Endodermal cell (in vitro differentiated cells): ENCODE results near the gene NNAT. TPM values are rescaled to one million over a fixed set of nuclear protein-coding genes. Genes with fewer than 3 reads are reported as not detected.
A peak's percentile ranks its signal among the peaks of the same experiment; 100 is the strongest.
"Not testable (repeated sequence)": the region's sequence is repeated elsewhere in the genome, so short reads cannot be mapped to it uniquely, and the experiment has no call there.

Source experiments
- DNase-seq: peaks from one replicate; pipeline ENCODE4 v3.0.0-alpha.2; 2017
- H3K27ac ChIP-seq: 2 replicates; pipeline ENCODE4 v1.5.1; 2013; ENCODE audit warnings: mild to moderate bottlenecking, low read depth, low read length, moderate library complexity
- H3K27me3 ChIP-seq: 2 replicates; pipeline ENCODE4 v1.6.1; 2013; ENCODE audit warnings: mild to moderate bottlenecking, low read length, moderate library complexity; ENCODE audit not compliant: insufficient read depth, control insufficient read depth, poor library complexity, severe bottlenecking
- H3K36me3 ChIP-seq: 2 replicates; pipeline ENCODE4 v1.7.0; 2013; ENCODE audit warnings: mild to moderate bottlenecking, low read length, moderate library complexity; ENCODE audit not compliant: control insufficient read depth, insufficient read depth
- H3K4me1 ChIP-seq: one replicate; pipeline ENCODE4 v1.7.0; 2013; ENCODE audit warnings: low read length; ENCODE audit not compliant: control insufficient read depth, insufficient read depth
- H3K4me3 ChIP-seq: 2 replicates; pipeline ENCODE4 v1.5.1; 2013; ENCODE audit warnings: mild to moderate bottlenecking, low read length, moderate library complexity
- H3K9ac ChIP-seq: 2 replicates; pipeline ENCODE4 v1.6.1; 2013; ENCODE audit warnings: mild to moderate bottlenecking, low read length, moderate library complexity; ENCODE audit not compliant: poor library complexity, severe bottlenecking; ENCODE audit errors: extremely low read depth
- H3K9me3 ChIP-seq: 2 replicates; pipeline ENCODE4 v1.6.1; 2013; ENCODE audit warnings: mild to moderate bottlenecking, low read length, moderate library complexity; ENCODE audit not compliant: control insufficient read depth
- H3K27ac Mint-ChIP-seq: 2 replicates; pipeline ENCODE4 v1.8.0; 2020; ENCODE audit warnings: mixed read lengths
- H3K27me3 Mint-ChIP-seq: 2 replicates; pipeline ENCODE4 v1.8.0; 2021; ENCODE audit warnings: mild to moderate bottlenecking, mixed read lengths; ENCODE audit not compliant: insufficient read depth
- H3K36me3 Mint-ChIP-seq: 2 replicates; pipeline ENCODE4 v1.8.0; 2020; ENCODE audit warnings: low read depth, mixed read lengths
- H3K4me1 Mint-ChIP-seq: 2 replicates; pipeline ENCODE4 v1.8.0; 2020; ENCODE audit warnings: mixed read lengths
- H3K4me3 Mint-ChIP-seq: 2 replicates; pipeline ENCODE4 v1.8.0; 2020; ENCODE audit warnings: mild to moderate bottlenecking, moderate library complexity, mixed read lengths
- H3K9me3 Mint-ChIP-seq: 2 replicates; pipeline ENCODE4 v1.8.0; 2020; ENCODE audit warnings: mild to moderate bottlenecking, mixed read lengths
- WGBS, 2 experiments: methylation state at CpG; one replicate each; pipeline versions ENCODE4 v1.1.5 to v1.1.7; 2013; ENCODE audit warnings: missing lambda C conversion rate in 2 of 2, mixed read lengths in 1 of 2; ENCODE audit not compliant: insufficient coverage in 1 of 2, insufficient read length in 1 of 2; 5-methylcytosine and 5-hydroxymethylcytosine counted together
- total RNA-seq, 2 donors: library from RNA; stranded (reverse); fragmentation: NEBNext Ultra II Directional in 1 of 2; extraction: Animal tissue kit (Norgen Biotek cat#: 25700) in 1 of 2; gene quantifications; 2 replicates in 1 of 2; 3 replicates in 1 of 2; pipeline ENCODE4 v1.2.1, GENCODE V29; 2021
- TF ChIP-seq, protein P1 (sequence below): fragments of 200-600 bp; sonication (generic); conservative IDR thresholded peaks from 2 replicates; pipeline ENCODE4 v1.5.0; 2021; ENCODE audit warnings: antibody characterized with exemption, mild to moderate bottlenecking

NNAT gene
- total RNA-seq, 2 donors from 2014 or later: 16.8 to 27.3 TPM

DNA sequence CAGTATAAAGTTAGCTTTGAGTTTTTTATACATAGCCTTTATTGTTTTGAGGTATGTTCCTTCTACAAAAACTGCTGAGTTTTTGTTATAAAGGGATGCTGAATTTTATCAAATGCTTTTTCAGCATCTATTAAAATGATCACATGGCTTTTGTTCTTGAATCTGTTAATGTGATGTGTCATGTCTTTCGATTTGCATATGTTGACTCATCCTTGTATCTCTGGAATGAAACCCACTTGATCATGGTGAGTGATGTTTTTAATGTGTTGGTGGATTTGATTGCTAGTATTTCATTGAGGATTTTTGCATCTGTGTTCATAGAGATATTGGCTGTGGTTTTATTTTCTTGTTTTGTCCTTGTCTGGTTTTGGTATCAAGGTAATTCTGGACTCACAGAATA is 31.4 kb downstream of the NNAT start:
- no peaks in the 10 kb centered on the region for H3K4me1 ChIP-seq
- DNase-seq: no peak
- H3K27ac Mint-ChIP-seq: no peak overlapping the region
- H3K36me3 ChIP-seq: no peaks in the 10 kb centered on the region
- H3K9ac ChIP-seq: no peak overlapping the region
- H3K4me3 Mint-ChIP-seq: no peak overlapping the region
- peaks cover 4% of the 10 kb centered on the region for H3K9me3 Mint-ChIP-seq
- 97 to 100% methylated on average over 1 of the region's 1 CpG for WGBS, 2 experiments
- H3K27me3 Mint-ChIP-seq: no peaks in the 10 kb centered on the region
- no peaks in the 10 kb centered on the region for H3K36me3 Mint-ChIP-seq
- H3K4me1 Mint-ChIP-seq: peaks cover 2% of the 10 kb centered on the region
- no peaks in the 10 kb centered on the region for H3K9me3 ChIP-seq
- TF ChIP-seq, protein P1, sequence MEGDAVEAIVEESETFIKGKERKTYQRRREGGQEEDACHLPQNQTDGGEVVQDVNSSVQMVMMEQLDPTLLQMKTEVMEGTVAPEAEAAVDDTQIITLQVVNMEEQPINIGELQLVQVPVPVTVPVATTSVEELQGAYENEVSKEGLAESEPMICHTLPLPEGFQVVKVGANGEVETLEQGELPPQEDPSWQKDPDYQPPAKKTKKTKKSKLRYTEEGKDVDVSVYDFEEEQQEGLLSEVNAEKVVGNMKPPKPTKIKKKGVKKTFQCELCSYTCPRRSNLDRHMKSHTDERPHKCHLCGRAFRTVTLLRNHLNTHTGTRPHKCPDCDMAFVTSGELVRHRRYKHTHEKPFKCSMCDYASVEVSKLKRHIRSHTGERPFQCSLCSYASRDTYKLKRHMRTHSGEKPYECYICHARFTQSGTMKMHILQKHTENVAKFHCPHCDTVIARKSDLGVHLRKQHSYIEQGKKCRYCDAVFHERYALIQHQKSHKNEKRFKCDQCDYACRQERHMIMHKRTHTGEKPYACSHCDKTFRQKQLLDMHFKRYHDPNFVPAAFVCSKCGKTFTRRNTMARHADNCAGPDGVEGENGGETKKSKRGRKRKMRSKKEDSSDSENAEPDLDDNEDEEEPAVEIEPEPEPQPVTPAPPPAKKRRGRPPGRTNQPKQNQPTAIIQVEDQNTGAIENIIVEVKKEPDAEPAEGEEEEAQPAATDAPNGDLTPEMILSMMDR: no peak
- no peak overlapping the region for H3K4me3 ChIP-seq
- H3K27me3 ChIP-seq: no peaks in the 10 kb centered on the region
- no peak overlapping the region for H3K27ac ChIP-seq

GRCh38 chr20:37554721-37555298 is 33.8 kb downstream of the NNAT start:
- H3K9me3 ChIP-seq, H3K27ac ChIP-seq, H3K4me1 Mint-ChIP-seq, H3K27me3 Mint-ChIP-seq, H3K4me3 ChIP-seq, H3K36me3 ChIP-seq, H3K36me3 Mint-ChIP-seq, H3K4me1 ChIP-seq, H3K27ac Mint-ChIP-seq, H3K9me3 Mint-ChIP-seq, H3K4me3 Mint-ChIP-seq, DNase-seq, H3K27me3 ChIP-seq, H3K9ac ChIP-seq: not testable (repeated sequence)
- WGBS, 2 experiments: 91 to 99% methylated on average over 7 to 13 of the region's 13 CpGs

GRCh38 chr20:37556538-37556937 is 35.5 kb downstream of the NNAT start:
- Histone ChIP-seq H3K36me3 (no peaks in the 10 kb centered on the region), H3K4me1 (no peaks in the 10 kb centered on the region), H3K9ac (no peak overlapping the region), H3K4me3 (no peak overlapping the region), H3K27ac (no peak overlapping the region), H3K27me3 (no peaks in the 10 kb centered on the region), H3K9me3 (no peaks in the 10 kb centered on the region)
- Mint-ChIP-seq H3K9me3 (no peaks in the 10 kb centered on the region), H3K4me3 (no peak overlapping the region), H3K27ac (no peak overlapping the region), H3K27me3 (no peaks in the 10 kb centered on the region), H3K36me3 (no peaks in the 10 kb centered on the region), H3K4me1 (no peaks in the 10 kb centered on the region)
- WGBS, 2 experiments: 91 to 92% methylated on average over 6 of the region's 6 CpGs
- DNase-seq: peak; percentile 27
- TF ChIP-seq, protein P1: no peak

DNA sequence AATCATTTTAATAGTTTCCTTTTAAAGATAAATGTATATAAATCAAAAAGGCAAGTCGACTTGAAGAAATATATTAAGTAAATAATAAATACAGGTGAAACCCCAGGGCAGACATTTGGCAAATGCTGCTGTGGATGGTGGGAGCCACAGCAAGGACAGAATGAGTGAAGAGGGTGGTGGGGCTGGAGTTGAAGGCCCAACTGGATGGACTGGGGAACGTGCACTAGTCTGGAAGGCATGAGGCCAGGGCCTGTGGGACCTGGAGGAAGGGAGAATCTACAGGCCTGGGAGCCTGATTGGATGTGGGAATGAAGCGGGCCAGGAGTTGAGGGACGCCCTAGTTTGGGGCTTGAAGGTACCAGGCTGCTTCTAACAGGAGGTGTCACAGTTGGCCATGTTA is 37.3 kb downstream of the NNAT start:
- H3K9me3 Mint-ChIP-seq: no peaks in the 10 kb centered on the region
- TF ChIP-seq, protein P1: no peak

More for the DNA sequence above, 37.3 kb downstream of the NNAT start:
- no peak overlapping the region for H3K4me3 ChIP-seq
- no peaks in the 10 kb centered on the region for H3K27me3 ChIP-seq
- Mint-ChIP-seq H3K27ac (no peak overlapping the region), H3K27me3 (no peaks in the 10 kb centered on the region), H3K4me1 (no peaks in the 10 kb centered on the region), H3K4me3 (no peak overlapping the region), H3K36me3 (no peaks in the 10 kb centered on the region)
- no peak overlapping the region for H3K27ac ChIP-seq
- H3K9me3 ChIP-seq: no peaks in the 10 kb centered on the region
- WGBS, 2 experiments: 92% methylated on average over 4 of the region's 4 CpGs; no CpG with 5 or more reads in 1 of the 2 experiments
- no peaks in the 10 kb centered on the region for H3K4me1 ChIP-seq
- DNase-seq: no peak
- no peaks in the 10 kb centered on the region for H3K36me3 ChIP-seq
- no peak overlapping the region for H3K9ac ChIP-seq
